Activated T-helper 1 cell treated with anti-CD3 and anti-CD28 coated beads, Interleukin-12 subunit alpha, Interleukin-12 subunit beta, Interleukin-2, Interleukin-4 antibody, amounts not matched to agents 30 ng/mL and 10 ng/mL and 1 ng/mL, durations not matched to agents 14 hours and 24 hours and 36 hours (primary cell): Measurements from ENCODE around the gene NEAT1. TPM values are rescaled to one million over a fixed set of nuclear protein-coding genes. Genes with fewer than 3 reads are reported as not detected.
A peak's percentile ranks its signal among the peaks of the same experiment; 100 is the strongest.

Experiments used
- DNase-seq: peaks from one replicate; pipeline ENCODE4 v3.0.0; 2021; ENCODE audit warnings: low spot score
- H3K27ac Mint-ChIP-seq: one replicate; pipeline ENCODE4 v1.8.0; 2021; ENCODE audit warnings: mild to moderate bottlenecking, mixed read lengths
- H3K27me3 Mint-ChIP-seq: one replicate; pipeline ENCODE4 v1.8.0; 2022; ENCODE audit warnings: mild to moderate bottlenecking, moderate library complexity, mixed read lengths; ENCODE audit not compliant: insufficient read depth
- H3K36me3 Mint-ChIP-seq: one replicate; pipeline ENCODE4 v1.8.0; 2021; ENCODE audit warnings: low read depth, mixed read lengths
- H3K4me1 Mint-ChIP-seq: one replicate; pipeline ENCODE4 v1.8.0; 2021; ENCODE audit warnings: low read depth, mixed read lengths
- H3K4me3 Mint-ChIP-seq: one replicate; pipeline ENCODE4 v1.8.0; 2021; ENCODE audit warnings: mild to moderate bottlenecking, moderate library complexity, mixed read lengths
- H3K9me3 Mint-ChIP-seq: one replicate; pipeline ENCODE4 v1.8.0; 2021; ENCODE audit warnings: mixed read lengths
- intact Hi-C: fragments of 100-400 bp; cut with micrococcal nuclease; formaldehyde crosslinking; loops from one replicate; pipeline ENCODE4 v1.15.1; 2024
- total RNA-seq: library from RNA; stranded (reverse); gene quantifications from 2 replicates; pipeline ENCODE4 v1.2.3, GENCODE V29; 2022

The NEAT1 gene
- total RNA-seq, 1 donor from 2014 or later = 507 TPM

DNA sequence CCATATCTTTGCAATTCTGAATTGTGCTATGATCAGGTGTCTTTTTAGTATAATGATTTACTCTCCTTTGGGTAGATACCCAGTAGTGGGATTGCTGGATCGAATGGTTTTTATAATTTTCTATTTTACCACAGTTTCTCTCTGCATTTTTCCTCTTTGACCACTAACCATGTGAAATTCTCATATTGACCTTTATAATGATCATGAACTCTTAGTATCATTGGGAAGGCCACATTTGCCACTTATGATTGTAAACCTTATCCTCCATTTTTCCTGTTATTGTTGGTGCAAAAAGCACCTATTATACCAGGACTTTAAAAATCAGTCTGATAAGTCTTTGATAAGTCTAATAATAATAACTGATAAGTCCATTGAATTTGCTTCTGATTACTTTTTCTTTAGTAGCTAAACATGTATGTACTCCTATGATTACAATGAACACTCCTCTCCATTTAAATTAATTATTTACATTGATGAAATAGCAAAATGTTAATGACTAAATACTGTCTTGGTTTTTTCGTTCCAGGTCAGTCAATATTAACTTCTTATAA is 9.6 kb downstream of the NEAT1 start:
- H3K4me3 Mint-ChIP-seq = peak overlapping the region; percentile 69
- no peaks in the 10 kb centered on the region for H3K27me3 Mint-ChIP-seq
- intact Hi-C loops = loop anchor here (2.0 kb wide), 1 partner anchor 23 kb away; no protein-coding TSS in a partner anchor
- DNase-seq = no peak
- H3K9me3 Mint-ChIP-seq = no peaks in the 10 kb centered on the region
- H3K27ac Mint-ChIP-seq = peak overlapping the region; percentile 75
- peaks cover 51% of the 10 kb centered on the region for H3K36me3 Mint-ChIP-seq
- peaks cover 91% of the 10 kb centered on the region for H3K4me1 Mint-ChIP-seq

DNA sequence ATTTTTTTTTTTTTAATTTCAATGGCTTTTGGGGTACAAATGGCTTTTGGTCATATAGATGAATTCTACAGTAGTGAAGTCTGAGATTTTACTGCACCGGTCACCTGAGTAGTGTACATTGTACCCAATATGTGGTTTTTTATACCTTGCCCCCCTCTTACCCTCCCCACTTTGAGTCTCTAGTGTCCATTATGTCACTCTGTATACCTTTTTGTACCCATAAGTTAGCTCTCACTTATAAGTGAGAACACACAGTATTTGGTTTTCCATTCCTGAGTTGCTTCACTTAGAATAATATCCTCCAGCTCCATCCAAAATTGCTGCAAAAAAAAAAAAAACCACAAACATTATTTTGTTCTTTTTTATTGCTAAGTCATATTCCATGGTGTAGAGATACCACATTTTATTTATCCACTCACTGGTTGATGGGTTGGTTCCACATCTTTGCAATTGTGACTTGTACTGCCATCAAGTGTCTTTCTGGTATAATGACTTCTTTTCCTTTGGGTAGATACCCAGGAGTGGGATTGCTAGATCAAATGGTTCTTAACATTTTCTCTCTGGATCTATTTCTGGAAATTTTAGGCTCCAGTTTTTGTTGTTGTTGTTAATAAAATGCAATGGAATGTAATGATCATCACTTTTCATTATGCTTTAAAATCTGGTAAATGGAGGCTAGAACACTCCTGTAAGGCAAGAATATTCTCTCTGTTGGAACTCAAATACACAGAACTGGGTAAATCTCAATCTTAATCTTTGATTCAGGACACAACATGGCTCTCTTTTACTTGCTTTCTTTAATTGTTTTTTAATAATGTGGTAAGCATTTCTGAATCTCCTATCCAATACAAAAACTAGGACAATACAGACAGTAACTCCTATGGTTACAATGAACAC is 10.3 kb downstream of the NEAT1 start:
- intact Hi-C loops = loop anchor here (1.0 to 2.0 kb wide), 4 partner anchors 17 to 67 kb away; partner anchors contain the start of gene SLC25A45
- Mint-ChIP-seq H3K36me3 (peaks cover 50% of the 10 kb centered on the region), H3K4me3 (peak overlapping the region; percentile 45), H3K4me1 (peaks cover 91% of the 10 kb centered on the region), H3K27ac (peak overlapping the region; percentile 75), H3K9me3 (no peaks in the 10 kb centered on the region), H3K27me3 (no peaks in the 10 kb centered on the region)
- no peak for DNase-seq

DNA sequence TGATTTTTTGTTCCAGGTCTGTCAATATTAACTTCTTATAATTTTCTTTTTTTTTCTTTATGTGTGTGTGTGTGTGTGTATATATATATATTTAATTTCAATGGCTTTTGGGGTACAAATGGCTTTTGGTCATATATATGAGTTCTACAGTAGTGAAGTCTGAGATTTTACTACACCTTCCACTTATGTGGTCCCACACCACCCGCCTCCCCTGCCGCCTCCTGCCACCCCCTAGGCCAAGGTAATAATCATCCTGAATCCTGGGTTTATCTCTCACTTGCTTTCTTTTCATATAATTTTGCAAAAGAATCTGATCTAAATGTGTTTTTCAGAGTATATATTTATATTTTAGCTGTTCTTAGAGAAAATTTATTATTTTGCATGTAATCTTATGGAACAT is 11.1 kb downstream of the NEAT1 start:
- intact Hi-C loops = loop anchor here (1.0 to 2.0 kb wide), 4 partner anchors 17 to 67 kb away; partner anchors contain the start of gene SLC25A45
- no peak for DNase-seq
- H3K4me3 Mint-ChIP-seq = no peak overlapping the region
- no peak overlapping the region for H3K27ac Mint-ChIP-seq
- peaks cover 50% of the 10 kb centered on the region for H3K36me3 Mint-ChIP-seq
- H3K27me3 Mint-ChIP-seq = no peaks in the 10 kb centered on the region
- H3K4me1 Mint-ChIP-seq = peaks cover 89% of the 10 kb centered on the region
- H3K9me3 Mint-ChIP-seq = no peaks in the 10 kb centered on the region

DNA sequence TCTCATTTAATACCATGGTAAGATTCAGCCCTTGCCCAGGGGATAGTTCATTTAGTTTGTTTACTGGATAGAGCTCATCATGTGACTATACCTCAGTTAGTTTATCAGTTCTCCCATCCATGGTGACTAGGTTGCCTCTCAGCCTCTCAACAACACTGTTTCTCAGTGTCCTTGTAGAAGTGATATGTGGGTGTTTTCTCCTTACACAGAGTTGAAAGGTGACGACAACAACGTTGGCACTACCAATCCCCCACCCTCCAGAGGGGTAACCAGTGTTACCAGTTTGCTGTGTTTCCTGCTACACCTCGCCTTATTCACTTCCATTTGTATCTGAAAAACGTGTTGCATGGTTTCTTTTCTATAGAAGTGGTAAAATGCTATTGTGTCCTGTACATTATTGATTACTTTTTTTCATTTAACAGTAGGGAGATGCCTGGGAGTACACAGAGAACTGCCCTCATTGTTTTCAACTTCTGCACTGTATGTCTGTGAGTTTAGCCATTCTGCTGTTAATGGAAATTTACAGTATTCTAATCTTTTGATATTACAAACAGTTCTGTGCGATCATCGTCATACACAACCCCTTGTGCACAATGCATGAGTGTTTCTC is 11.6 kb downstream of the NEAT1 start:
- DNase-seq = no peak
- no peaks in the 10 kb centered on the region for H3K27me3 Mint-ChIP-seq
- H3K4me3 Mint-ChIP-seq = no peak overlapping the region
- H3K27ac Mint-ChIP-seq = peak overlapping the region; percentile 73
- H3K4me1 Mint-ChIP-seq = peaks cover 89% of the 10 kb centered on the region
- no peaks in the 10 kb centered on the region for H3K9me3 Mint-ChIP-seq
- intact Hi-C loops = no loop called here
- H3K36me3 Mint-ChIP-seq = peaks cover 54% of the 10 kb centered on the region

DNA sequence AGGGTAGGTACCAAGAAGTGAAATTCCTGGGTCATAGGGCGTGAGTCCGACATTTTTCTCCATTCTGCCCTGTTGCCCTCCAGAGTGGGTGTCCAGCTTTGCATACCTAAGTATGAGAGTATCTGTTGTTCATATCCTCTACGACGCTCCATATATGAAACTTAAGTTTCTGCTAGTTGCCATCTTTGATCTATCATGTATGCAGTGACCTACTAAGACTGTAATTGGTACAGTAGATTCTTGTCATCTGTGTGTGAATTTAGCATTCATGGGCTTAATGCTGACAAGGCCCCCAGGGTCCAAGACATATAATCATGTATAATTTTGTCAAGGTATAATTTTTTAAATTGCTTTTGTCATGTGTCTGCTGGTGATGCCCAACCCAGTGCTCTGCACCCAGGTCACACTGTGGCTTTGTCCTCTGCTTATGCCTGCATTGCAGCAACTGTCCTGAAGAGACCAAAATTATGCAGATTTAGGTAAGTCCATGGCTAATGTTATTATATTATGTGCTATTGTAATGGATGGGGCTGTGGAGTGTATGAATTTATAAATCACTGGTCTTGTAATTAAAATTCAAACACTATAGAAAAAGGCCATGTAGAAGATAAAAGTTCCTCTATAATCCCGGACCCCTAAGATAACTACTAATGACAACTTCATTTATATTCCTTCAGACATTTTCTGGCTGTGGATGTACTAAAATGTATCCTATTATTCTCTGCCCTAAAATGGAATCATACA is 12.2 kb downstream of the NEAT1 start:
- Mint-ChIP-seq H3K4me3 (no peak overlapping the region), H3K9me3 (no peaks in the 10 kb centered on the region), H3K36me3 (peaks cover 55% of the 10 kb centered on the region), H3K4me1 (peaks cover 89% of the 10 kb centered on the region), H3K27ac (peak overlapping the region; percentile 73), H3K27me3 (no peaks in the 10 kb centered on the region)
- intact Hi-C loops = no loop called here
- no peak for DNase-seq

DNA sequence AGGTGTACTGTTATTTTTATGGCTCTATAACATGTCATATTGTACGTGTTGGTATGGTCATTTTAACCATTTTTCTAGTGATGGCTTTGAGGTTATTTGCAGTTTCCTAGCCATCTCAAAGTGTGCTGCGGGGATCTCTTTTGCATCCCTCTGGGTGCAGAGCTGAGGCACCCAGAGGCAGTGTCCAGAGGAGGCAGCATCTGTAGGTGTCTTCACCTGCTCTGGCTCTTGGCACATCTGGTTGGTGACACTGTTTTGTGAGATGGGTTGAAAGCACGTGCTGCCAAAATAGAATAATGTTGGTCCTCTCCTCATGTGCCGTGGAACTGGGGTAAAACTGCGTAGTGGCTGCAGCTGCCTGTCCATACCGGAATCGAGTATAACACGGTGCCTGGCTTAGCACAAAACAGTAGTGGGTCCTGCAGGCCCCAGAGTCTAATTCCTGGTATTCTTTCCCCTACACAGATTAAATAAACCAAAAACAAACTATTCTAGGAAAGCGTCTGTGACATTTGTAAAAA is 12.9 kb downstream of the NEAT1 start:
- H3K4me3 Mint-ChIP-seq = no peak overlapping the region
- peaks cover 53% of the 10 kb centered on the region for H3K36me3 Mint-ChIP-seq
- DNase-seq = no peak
- intact Hi-C loops = no loop called here
- H3K27me3 Mint-ChIP-seq = no peaks in the 10 kb centered on the region
- H3K9me3 Mint-ChIP-seq = no peaks in the 10 kb centered on the region
- peaks cover 89% of the 10 kb centered on the region for H3K4me1 Mint-ChIP-seq
- peak overlapping the region; percentile 73 for H3K27ac Mint-ChIP-seq

DNA sequence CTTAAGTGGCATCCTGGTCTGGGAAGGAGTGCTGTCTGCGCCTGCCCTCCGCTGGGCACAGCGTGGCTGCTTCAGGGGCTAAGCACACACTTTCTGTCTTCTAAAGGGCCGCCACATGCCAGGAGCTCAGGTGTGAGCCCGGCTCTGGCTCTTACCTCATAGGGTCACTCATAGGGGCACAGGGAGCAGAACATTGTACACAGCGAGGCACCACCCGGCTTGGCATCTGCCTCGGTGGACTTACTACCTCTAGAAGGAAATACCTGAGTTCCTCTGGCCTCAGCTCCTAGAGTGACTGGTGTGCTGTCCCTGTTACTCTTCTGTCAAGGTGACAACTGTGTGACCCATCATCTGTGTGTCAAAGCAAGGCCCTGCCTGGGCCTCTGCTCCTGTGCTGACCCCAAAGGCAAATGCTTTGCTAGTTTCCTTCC is 13.4 kb downstream of the NEAT1 start:
- DNase-seq = no peak
- no peaks in the 10 kb centered on the region for H3K27me3 Mint-ChIP-seq
- H3K4me1 Mint-ChIP-seq = peaks cover 89% of the 10 kb centered on the region
- intact Hi-C loops = no loop called here
- H3K36me3 Mint-ChIP-seq = peaks cover 55% of the 10 kb centered on the region
- no peaks in the 10 kb centered on the region for H3K9me3 Mint-ChIP-seq
- H3K4me3 Mint-ChIP-seq = no peak overlapping the region
- H3K27ac Mint-ChIP-seq = peak overlapping the region; percentile 73

DNA sequence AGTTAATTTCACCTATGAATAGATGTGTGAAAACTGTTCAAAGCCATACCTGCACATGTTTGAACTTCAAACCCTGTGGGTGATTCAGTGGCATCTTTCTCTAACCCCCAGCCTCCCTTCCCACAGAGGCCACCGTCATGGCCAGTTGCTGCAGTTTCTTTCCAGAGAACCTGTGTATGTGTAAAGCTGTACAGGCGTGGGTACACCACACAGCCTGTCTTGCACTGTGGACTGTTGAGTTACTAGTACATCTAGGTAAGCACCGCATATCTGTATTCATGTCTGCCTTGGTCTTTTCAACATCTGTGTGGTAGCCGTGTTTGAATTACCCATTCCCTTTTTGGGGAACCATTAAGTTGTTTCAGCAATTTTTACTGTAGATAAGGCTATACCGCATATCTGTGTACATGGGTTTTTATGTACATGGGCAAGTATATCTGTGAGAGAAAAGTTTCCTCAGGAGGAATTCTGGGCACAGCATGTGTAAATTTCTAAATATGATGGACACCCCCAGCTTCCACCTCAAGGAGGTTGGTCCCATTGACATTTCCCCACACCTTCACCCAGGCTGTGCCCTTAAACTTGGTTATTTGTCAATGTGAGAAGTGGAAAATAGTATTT is 13.9 kb downstream of the NEAT1 start:
- intact Hi-C loops = no loop called here
- Mint-ChIP-seq H3K36me3 (peaks cover 56% of the 10 kb centered on the region), H3K27me3 (no peaks in the 10 kb centered on the region), H3K27ac (peak overlapping the region; percentile 73), H3K4me1 (peaks cover 86% of the 10 kb centered on the region), H3K4me3 (no peak overlapping the region), H3K9me3 (no peaks in the 10 kb centered on the region)
- DNase-seq = no peak

DNA sequence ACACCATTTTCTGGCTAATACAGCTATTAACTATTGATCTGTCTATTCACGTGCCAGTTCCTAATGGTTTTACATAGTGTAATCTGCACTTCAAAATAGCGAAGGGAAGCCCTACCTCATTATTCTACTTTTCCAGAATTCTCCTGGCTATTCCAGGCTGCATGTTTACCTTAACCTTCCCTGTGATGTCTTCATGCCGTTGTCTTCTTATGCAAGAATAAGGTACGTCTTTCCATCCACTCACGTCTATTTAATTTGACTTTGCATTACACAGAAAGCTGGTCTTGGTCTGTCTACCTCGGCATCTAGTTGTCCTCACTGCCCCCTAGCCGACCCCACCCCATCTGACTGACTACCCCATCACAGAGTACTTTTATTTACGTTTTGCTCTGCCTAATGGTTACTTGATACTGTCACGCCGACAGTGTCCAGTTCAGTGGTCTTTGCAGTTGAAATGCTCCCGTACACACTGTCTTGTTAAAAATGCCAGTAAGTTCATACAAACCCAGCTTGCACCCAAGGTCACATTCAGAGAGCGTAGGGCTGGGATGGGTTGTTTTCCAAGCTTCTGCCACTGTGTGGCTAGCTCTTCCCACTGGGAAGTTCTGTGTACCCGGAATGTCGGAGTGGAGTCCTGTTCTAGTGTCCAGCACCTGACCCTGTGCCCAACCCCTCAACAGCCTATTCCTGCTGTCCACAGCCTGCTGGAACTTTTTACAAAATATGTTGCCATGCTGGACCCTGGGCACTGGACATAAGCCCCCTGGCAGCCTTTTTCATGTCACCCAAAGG is 15.0 kb downstream of the NEAT1 start:
- intact Hi-C loops = no loop called here
- peak overlapping the region; percentile 45 for H3K27ac Mint-ChIP-seq

DNA sequence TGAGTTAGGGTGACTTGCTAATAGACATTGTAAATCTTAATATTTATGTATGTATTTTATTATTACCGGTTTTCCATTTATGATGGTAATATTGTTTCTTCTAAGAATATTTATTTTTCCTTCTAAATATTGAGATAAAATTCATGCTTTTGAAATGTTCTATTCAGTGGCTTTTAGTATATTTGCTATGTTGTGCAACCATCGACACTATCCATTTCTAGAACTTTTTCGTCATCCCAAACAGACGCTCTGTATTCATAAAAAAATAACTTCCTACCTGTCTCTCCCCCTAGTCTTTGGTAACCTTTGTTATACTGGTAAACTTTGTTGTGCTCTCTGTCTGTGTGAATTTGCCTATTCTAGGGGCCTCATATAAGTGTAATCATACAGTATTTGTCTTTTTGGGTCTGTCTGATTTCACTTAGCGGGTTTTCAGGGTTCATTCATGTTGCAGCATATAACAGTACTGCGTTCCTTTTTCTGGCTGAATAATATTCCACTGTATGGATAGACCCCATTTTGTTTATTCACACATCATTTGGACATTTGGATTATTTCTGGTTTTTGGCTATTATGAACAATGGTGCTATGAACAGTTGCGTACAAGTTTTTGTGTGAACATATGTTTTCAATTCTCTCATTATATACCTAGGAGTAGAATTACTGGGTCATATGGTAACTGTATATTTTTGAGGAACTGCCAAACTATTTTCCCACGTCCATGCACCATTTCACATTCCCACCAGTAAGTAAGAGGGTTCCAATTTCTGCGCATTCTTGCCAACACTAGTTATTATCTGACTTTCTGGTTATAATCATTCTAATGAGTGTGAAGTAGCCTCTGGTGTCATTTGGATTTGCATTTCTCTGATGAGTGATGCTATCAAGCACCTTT is 15.9 kb downstream of the NEAT1 start:
- Mint-ChIP-seq H3K27me3 (peaks cover 2% of the 10 kb centered on the region), H3K27ac (peak overlapping the region; percentile 65), H3K9me3 (no peaks in the 10 kb centered on the region), H3K4me3 (no peak overlapping the region), H3K4me1 (peaks cover 78% of the 10 kb centered on the region), H3K36me3 (peaks cover 57% of the 10 kb centered on the region)
- intact Hi-C loops = loop anchor here (1.0 kb wide), 2 partner anchors 7 to 34 kb away; no protein-coding TSS in a partner anchor
- no peak for DNase-seq

More for the DNA sequence above, 15.0 kb downstream of the NEAT1 start:
- DNase-seq = no peak
- Mint-ChIP-seq H3K4me3 (no peak overlapping the region), H3K9me3 (no peaks in the 10 kb centered on the region), H3K36me3 (peaks cover 56% of the 10 kb centered on the region), H3K4me1 (peaks cover 78% of the 10 kb centered on the region), H3K27me3 (no peaks in the 10 kb centered on the region)
